NCI-H128 (cell line): Measurements from ENCODE around the gene USP8.
"Not testable (repeated sequence)": the region's sequence is repeated elsewhere in the genome, so short reads cannot be mapped to it uniquely, and the experiment has no call there.

Source experiments
- DNase-seq: peaks from one replicate; lab custom pipeline; 2025; ENCODE audit not compliant: unreplicated experiment; lab: John Stamatoyannopoulos, UW

The USP8 gene

GRCh38 chr15:50438251-50438650, 14.0 kb downstream of the USP8 start:
- no peak for DNase-seq

GRCh38 chr15:50440932-50441331, 16.7 kb downstream of the USP8 start:
- no peak for DNase-seq

DNA sequence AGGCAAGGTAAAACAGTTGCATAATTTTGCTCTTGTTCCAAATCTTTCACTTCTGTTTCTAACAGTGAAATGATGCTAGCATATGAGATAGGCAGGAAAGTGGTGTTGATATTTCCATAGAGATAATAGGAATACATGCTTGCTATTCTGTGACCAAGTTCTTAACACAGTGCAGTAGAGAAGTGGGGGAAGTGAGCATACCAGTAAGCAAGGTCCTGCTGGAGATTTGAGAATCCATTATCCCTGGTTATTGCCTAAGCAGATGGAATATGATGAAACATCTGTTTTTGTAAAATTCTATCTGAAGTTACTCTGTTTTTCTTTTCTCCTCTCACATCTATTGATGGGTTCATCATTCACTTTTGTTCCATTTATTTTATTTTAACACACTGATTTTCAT, 28.7 kb downstream of the USP8 start:
- no peak for DNase-seq

- DNase-seq = no peak
Measured at GRCh38 chr15:50458348-50459112, 34.3 kb downstream of the USP8 start.

DNA sequence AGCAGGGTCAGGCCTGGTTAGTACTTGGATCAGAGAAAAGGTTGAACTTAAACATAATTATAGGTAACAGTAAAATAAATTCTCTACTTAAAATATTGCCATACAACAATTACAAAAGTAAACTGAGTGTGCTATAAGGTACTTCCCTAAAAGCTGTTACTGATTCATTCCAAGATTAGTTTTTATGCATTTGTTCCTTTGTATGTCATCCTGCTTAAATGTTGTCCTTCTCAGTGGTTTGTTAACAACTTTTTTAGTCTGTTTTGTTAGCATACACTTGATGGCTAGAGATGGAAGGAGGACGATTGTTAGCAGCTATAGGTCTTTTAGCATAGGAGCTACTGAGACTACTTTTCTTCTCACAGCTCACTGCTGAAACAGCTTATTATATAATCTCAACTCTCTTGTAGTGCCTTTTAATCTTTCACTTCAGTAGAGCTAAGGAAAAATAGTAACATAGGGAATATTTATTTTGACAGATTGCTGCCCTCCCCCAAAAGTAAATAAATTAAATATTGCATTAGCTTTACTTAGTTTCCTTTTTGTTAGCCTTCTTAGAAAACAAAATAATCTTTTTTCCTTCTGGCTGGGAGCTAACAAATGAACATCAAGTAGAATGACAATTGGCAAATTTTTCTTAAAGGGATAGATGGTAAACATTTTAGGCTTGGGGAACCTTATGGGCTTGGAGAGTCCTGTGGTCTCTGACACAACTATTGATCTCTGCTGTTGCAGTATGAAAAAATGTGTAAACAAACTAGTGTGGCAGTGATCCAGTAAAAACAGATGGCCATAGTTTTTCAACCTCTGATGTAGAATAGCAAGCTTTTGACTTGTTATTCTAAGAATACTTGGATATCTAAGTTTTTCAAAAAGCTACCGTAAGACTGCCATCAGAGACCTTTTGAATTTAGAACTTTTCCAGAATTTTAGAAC, 39.5 kb downstream of the USP8 start:
- no peak for DNase-seq

DNA sequence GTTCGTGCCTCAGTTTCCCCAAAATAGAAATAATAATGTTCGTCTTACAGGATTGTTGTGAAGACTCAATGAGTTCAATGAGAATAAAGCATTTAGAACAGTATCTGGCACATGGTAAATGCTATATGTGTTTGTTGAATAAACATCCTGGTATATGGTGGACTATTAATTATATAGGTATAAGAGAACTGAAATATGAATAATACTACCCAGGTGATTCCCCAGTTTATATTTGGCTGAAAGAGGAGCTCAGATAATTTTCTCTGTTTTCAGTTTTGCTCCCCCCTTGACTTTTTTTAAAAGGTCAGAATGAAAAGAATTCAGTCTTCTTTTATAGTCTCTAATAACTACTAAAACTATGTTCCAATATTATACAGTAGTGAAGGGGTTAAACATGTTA, 46.9 kb downstream of the USP8 start:
- no peak for DNase-seq

DNA sequence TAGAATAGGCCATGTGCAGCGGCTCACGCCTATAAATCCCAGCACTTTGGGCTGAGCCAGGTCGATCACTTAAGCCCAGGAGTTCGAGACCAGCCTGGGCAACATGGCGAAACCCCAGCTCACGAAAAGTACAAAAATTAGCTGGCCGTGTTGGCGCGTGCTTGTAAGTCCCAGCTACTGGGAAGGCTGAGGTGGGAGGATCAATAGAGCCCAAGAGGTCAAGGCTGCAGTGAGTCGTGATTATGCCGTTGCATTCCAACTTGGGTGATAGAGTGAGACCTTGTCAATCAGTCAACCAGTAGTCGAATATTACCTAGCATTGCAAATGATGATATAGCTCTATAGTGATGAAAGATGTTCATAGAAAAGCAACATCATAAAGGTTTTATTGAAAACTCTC, 51.9 kb downstream of the USP8 start:
- no peak for DNase-seq

DNA sequence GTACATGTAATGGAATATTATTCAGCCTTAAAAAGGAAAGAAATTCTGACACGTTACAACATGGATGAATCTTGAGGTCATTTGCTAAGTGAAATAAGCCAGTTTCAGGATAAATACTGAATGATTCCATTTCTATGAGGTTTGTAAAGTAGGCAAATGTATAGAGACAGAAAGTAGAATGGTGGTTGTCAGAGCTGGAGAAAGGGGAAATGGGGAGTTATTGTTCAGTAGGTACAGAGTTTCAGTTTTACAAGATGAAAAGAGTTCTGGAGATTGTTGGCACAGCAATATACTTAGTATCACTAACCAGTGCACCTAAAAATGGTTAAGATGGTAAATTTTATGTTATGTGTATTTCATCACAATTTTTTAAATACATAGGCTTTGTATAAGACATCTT, 60.6 kb downstream of the USP8 start:
- no peak for DNase-seq

DNA sequence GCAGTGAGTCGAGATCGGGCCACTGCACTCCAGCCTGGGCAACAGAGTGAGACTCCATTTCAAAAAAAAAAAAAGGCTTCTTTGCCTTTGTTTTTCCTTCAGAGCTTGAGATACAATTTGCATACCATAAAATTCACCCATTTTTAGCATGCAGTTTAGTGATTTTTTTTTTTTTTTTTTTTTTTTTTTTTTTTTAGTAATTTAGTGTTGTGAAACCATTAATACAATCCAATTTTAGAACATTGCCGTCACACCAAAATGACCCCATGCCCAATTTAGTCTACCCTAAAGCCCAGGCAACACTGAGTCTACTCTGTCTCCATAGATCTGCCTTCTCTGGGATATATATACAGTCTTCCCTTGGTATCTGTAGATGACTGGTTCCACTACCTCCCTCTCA, 61.2 kb downstream of the USP8 start:
- DNase-seq = no peak

- no peak for DNase-seq
Measured at GRCh38 chr15:50487287-50487686, 63.1 kb downstream of the USP8 start.

GRCh38 chr15:50493625-50494024, 69.4 kb downstream of the USP8 start:
- no peak for DNase-seq

- DNase-seq = not testable (repeated sequence)
Measured at GRCh38 chr15:50494547-50494946, 70.3 kb downstream of the USP8 start.

DNA sequence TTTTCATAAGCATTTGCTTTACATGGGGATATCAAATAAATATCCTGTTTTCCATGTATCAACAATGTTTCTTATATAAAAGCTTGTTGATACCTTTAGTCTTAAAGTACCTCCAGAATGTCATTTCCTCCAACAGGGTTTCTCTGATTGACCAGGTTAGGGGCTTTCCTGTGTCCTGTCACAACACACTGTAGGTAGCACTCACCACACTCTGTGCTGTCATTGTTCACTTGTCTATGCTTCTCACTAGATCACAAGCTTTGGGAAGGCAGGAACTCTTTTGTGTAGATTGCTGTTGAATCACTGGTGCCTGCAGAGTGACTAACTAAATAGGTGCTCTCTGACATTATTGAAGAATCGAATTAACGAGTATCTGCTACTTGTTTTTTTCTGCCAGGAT, 72.5 kb downstream of the USP8 start:
- no peak for DNase-seq

- DNase-seq = no peak
Measured at GRCh38 chr15:50500352-50500751, 76.1 kb downstream of the USP8 start.

- DNase-seq = no peak
Measured at GRCh38 chr15:50501815-50502214, 77.6 kb downstream of the USP8 start.

DNA sequence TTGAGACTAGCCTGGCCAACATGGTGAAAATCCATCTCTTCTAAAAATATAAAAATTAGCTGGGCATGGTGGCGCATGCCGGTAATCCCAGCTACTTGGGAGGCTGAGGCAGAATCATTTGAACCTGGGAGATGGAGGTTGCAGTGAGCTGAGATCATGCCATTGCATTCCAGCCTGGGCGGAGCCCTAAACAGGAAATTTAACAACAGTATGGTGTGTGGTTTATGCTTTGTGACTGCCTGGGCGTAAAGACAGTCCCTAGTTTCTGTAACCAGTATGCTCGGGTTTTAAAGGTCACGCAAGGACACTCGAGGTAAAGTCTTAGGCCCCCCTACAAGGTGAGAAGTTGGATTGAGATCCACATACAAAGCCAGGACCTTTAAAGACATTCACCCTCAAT, 78.9 kb downstream of the USP8 start:
- no peak for DNase-seq

DNA sequence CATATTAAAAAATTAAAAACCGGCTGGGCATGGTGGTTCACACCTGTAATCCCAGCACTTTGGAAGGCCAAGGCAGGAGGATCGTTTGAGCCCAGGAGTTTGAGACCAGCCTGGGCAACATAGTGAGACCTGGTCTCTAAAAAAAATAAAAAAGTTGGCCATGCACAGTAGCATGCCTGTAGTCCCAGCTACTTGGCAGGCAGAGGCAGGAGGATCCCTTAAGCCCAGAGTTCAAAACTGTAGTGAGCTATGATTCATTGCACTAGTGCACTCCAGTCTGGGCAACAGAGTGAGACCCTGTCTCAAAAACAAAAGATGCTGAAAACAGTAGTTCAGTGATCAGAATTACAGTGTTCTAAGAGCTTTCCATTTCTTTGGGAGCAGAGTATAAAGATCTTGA, 81.5 kb downstream of the USP8 start:
- not testable (repeated sequence) for DNase-seq

GRCh38 chr15:50506121-50506520, 81.9 kb downstream of the USP8 start:
- DNase-seq = no peak

DNA sequence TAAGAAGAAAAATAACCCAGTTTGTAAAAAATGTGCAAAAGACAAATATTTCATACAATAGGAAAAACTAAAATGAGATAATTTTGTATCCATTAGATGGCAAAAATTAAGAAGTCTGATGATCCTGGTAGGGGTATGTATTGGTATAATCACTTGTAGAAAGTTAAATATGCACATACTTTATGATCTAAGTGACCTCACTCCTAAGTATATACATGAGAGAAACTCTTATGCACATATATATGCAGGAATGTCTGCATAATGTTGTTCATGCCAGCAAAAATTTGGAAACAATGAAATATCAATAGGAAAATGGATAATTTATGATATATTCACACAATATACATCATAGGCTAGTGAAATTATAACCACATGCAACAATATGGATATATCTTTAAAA, 88.8 kb downstream of the USP8 start:
- DNase-seq = no peak

DNA sequence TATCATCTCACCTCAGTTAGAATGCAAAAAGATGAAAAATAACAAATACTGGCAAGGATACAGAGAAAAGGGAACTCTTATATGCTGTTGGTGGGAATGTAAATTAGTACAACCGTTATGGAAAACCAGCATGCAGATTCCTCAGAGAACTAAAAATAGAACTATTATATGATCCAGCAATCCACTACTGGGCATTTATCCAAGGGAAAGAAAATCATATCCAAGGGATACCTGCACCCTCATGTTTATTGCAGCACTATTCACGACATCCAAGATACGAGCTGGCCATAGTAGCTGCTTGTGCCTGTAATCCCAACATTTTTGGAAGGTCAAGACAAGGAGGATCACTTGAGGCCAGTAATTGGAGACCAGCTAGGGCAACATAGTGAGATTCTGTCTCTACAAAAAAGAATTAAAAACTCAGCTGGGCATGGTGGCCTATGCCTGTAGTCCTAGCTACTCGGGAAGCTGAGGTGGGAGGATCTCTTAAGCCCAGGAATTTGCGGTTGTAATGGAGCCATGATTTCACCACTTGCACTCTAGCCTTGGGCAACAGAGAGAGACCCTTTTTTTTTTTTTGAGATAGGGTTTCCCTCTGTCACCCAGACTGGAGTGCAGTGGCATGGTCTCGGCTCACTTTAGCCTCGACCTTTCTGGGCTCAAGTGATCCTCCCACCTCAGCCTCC, 95.7 kb downstream of the USP8 start:
- no peak for DNase-seq

- no peak for DNase-seq
Measured at GRCh38 chr15:50523851-50524251, 99.6 kb downstream of the USP8 start.

- DNase-seq = no peak
Measured at GRCh38 chr15:50531163-50531562, 107.0 kb downstream of the USP8 start.
